Astrocyte of the cerebellum (primary cell): ENCODE measurements around the gene TULP3.

ENCODE experiments used
- DNase-seq: peaks from one replicate; pipeline ENCODE4 v3.0.0-alpha.2; 2011; ENCODE audit warnings: low read depth
- H3K4me3 ChIP-seq: 2 replicates; pipeline ENCODE4 v1.5.1; 2011; ENCODE audit warnings: mild to moderate bottlenecking, low read depth, low read length, moderate library complexity
- CTCF ChIP-seq: IDR thresholded peaks from 2 replicates; pipeline ENCODE4 v1.5.1; 2012; ENCODE audit warnings: low read length, low read depth, moderate library complexity, mild to moderate bottlenecking; ENCODE audit errors: missing control alignments
- in situ Hi-C: cut with HindIII; loops from 2 replicates; pipeline ENCODE4 v1.10.0; 2017; ENCODE audit warnings: low sequenced_read_pairs

The TULP3 gene

GRCh38 chr12:2955888-2956287 lies 65.2 kb downstream of the TULP3 start:
- DNase-seq, result no peak
- no peak overlapping the region for H3K4me3 ChIP-seq
- no peak for TF ChIP-seq CTCF
- in situ Hi-C loops, result no loop called here

GRCh38 chr12:2957816-2958431 lies 67.2 kb downstream of the TULP3 start:
- no peak for TF ChIP-seq CTCF
- in situ Hi-C loops, result no loop called here
- no peak for DNase-seq
- H3K4me3 ChIP-seq, result peak overlapping the region; percentile 64

GRCh38 chr12:2958432-2959191 lies 67.9 kb downstream of the TULP3 start:
- in situ Hi-C loops, result no loop called here
- H3K4me3 ChIP-seq, result peak overlapping the region; percentile 64
- no peak for DNase-seq
- no peak for TF ChIP-seq CTCF

GRCh38 chr12:2959192-2959504 lies 68.5 kb downstream of the TULP3 start, which contains the start of gene TEAD4:
Gene TEAD4 (plus strand): TSS chr12:2959397.
- in situ Hi-C loops, result no loop called here
- no peak for TF ChIP-seq CTCF
- peak; percentile 50 for DNase-seq
- peak within 1 kb of the TSS; percentile 64 for H3K4me3 ChIP-seq

GRCh38 chr12:2959505-2960389 lies 69.1 kb downstream of the TULP3 start:
- in situ Hi-C loops, result no loop called here
- peak overlapping the region; percentile 64 for H3K4me3 ChIP-seq

More at GRCh38 chr12:2959505-2960389, 69.1 kb downstream of the TULP3 start:
- TF ChIP-seq CTCF, result no peak
- DNase-seq, result no peak
